C4-2B (cell line): ENCODE measurements around the gene GRIK4.

ENCODE experiments used
- H3K27ac ChIP-seq: fragments of 450-650 bp; 2 replicates; pipeline ENCODE4 v1.5.1; 2017
- CTCF ChIP-seq: fragments of 450-650 bp; conservative IDR thresholded peaks from 2 replicates; pipeline ENCODE4 v1.5.1; 2017; ENCODE audit warnings: mild to moderate bottlenecking
- ZFX ChIP-seq: fragments of 450-650 bp; IDR thresholded peaks from 2 replicates; pipeline ENCODE4 v1.6.1; 2017

The GRIK4 gene

GRCh38 chr11:120712881-120713280 is 201.3 kb downstream of the GRIK4 start:
- no peak overlapping the region for H3K27ac ChIP-seq
- no peak for TF ChIP-seq CTCF
- TF ChIP-seq ZFX: no peak

GRCh38 chr11:120713296-120713695 is 201.7 kb downstream of the GRIK4 start:
- TF ChIP-seq ZFX (no peak), CTCF (no peak)
- no peak overlapping the region for H3K27ac ChIP-seq

DNA sequence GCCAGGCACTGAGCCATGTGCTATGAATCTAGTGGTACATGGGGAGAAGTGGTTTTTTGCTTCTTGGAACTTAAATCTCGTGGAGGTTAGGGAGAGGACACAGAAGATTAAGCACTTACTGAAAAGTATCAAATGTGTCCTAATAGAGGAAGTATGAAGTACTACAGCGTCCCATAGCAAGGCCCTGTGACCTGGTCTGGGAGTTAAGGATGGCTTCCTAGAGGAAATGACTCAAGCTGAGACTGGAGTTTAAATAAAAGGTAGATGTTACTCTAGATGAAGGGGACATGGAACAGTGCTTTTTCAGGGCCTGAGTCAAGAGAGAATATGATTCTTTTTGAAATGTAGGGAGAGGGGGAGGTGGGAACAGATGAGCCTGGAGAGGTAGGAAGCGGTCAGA is 202.9 kb downstream of the GRIK4 start:
- TF ChIP-seq ZFX (no peak), CTCF (no peak)
- H3K27ac ChIP-seq: no peak overlapping the region

- TF ChIP-seq CTCF: peak; percentile 69
- no peak for TF ChIP-seq ZFX
- H3K27ac ChIP-seq: no peak overlapping the region
These were observed 203.7 kb downstream of the GRIK4 start for GRCh38 chr11:120715239-120715638.

GRCh38 chr11:120717042-120717441 is 205.5 kb downstream of the GRIK4 start:
- TF ChIP-seq CTCF (no peak), ZFX (no peak)
- H3K27ac ChIP-seq: no peak overlapping the region

GRCh38 chr11:120717623-120718022 is 206.1 kb downstream of the GRIK4 start:
- H3K27ac ChIP-seq: no peak overlapping the region
- TF ChIP-seq ZFX (no peak), CTCF (no peak)

DNA sequence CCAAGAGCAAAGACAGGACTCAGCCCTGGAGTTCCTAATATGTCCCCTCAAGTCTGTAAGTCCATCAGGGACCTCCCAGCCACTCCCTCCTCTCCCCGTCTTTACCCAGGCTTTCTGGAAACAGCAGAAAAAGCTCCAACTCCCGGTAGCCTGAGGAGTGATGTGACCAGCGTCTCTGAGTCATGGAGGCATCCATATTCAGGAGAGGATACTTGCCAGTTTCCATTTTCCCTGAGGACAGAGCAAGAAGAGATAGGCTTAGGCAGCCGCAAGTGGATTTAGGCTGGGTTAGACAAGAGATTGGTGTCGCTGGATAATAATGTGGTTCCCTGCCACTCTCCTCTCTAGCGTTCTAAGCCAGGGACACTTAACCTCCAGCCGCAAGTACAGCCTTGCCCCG is 206.6 kb downstream of the GRIK4 start:
- TF ChIP-seq ZFX: no peak
- TF ChIP-seq CTCF: no peak
- H3K27ac ChIP-seq: no peak overlapping the region
